ENCODE results near the gene GARIN5B. TPM values are rescaled to one million over a fixed set of nuclear protein-coding genes. Genes with fewer than 3 reads are reported as not detected.

GARIN5B gene
- total and polyA plus RNA-seq, 2 of the 13 experiments (the other 11 are each of a cell fraction or from before 2014, with no cell fraction given) = not detected

- TF ChIP-seq HMGXB3 (CRISPR knock-in tag; IDR thresholded peaks at IDR 0.05; ENCODE audit: borderline replicate concordance) = peak; percentile 85
- no peak for TF ChIP-seq ZNF503 (CRISPR knock-in tag; IDR thresholded peaks at IDR 0.05)
- no peak for TF ChIP-seq ZNF180 (CRISPR knock-in tag; IDR thresholded peaks at IDR 0.05; ENCODE audit: borderline replicate concordance, low read depth)
- peak; percentile 30; the same call in 1 of the 2 replicates for TF ChIP-seq SOX5 (CRISPR knock-in tag; IDR thresholded peaks at IDR 0.05; ENCODE audit: borderline replicate concordance)
- no peak for TF ChIP-seq ZNF362 (CRISPR knock-in tag; IDR thresholded peaks at IDR 0.05; ENCODE audit: borderline replicate concordance)
- TF ChIP-seq FUBP1 (CRISPR knock-in tag; IDR thresholded peaks at IDR 0.05; ENCODE audit: borderline replicate concordance) = no peak
- TF ChIP-seq ZNF234 (CRISPR knock-in tag; conservative IDR thresholded peaks at IDR 0.05) = no peak
- 0 out of 2 replicates have a peak, but pooled peaks have one; percentile 67 for TF ChIP-seq ZFP41 (CRISPR knock-in tag; IDR thresholded peaks at IDR 0.05; ENCODE audit: borderline replicate concordance)
- no peak for TF ChIP-seq PAWR (CRISPR knock-in tag; IDR thresholded peaks at IDR 0.05; ENCODE audit: borderline replicate concordance)
- TF ChIP-seq NFKBIZ (CRISPR knock-in tag; IDR thresholded peaks at IDR 0.05) = peak; percentile 77; the same call in 1 of the 2 replicates
- peak; percentile 88 for TF ChIP-seq KAT8 (CRISPR knock-in tag; IDR thresholded peaks at IDR 0.05)
- no peak for TF ChIP-seq SIX1 (CRISPR knock-in tag; IDR thresholded peaks at IDR 0.05; ENCODE audit: borderline replicate concordance)
- no peak for TF ChIP-seq PRDM15 (CRISPR knock-in tag; IDR thresholded peaks at IDR 0.05)
- TF ChIP-seq ZNF792 (CRISPR knock-in tag; IDR thresholded peaks at IDR 0.05) = peak; percentile 72; the same call in 1 of the 2 replicates
- 0 out of 2 replicates have a peak, but pooled peaks have one; percentile 17 for TF ChIP-seq ZFP82 (CRISPR knock-in tag; IDR thresholded peaks at IDR 0.05; ENCODE audit: borderline replicate concordance)
Measured at GRCh38 chr19:55385724-55386492, 22.8 kb upstream of the GARIN5B start, which contains the start of gene RPL28 (continued).
